Inflammatory macrophage (primary cell): ENCODE results near the gene ADAM12.

Source experiments
- DNase-seq, 2 donors: peaks; one replicate each; pipeline ENCODE4 v3.0.0-alpha.2; 2020 to 2022

Gene ADAM12

GRCh38 chr10:126135941-126136595 lies 252.2 kb downstream of the ADAM12 start:
- DNase-seq = peak; percentile 70 to 75

- no peak for DNase-seq
These were observed 253.1 kb downstream of the ADAM12 start for GRCh38 chr10:126135177-126135576.

DNA sequence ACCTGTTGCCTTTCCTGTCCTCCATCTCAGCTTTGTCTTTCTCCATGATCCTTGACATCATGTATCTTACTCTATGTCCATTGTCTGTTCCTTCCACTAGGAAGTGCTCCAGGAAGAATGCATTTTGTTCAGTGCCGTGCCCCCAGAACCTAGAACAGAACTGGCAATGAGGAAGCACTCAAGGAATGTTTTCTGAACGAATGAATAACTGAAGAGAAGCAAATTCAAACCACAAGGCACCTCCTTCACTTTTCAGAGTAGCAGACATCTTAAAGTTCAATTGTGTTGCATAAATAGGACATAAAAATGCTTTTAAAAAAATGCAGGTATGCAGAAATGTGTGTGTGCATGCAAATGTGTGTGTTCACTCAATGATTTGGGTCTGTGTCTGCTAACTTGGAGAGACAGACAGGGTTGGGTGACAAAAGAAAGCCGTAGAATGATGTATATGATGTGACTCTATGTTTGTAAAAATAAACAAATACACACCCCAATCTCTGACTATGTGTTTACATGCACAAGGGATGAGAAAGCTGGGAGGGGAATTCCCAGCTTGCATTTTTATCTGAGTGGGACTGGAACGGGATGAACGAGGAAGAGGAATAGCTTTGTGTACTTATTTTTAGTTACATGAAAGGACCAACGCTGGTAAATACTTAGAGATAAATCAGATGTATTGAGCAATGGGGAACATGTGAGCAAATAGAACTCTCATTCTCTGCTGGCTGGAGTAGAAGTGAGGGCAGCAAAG lies 254.2 kb downstream of the ADAM12 start:
- peak; percentile 37 to 54 for DNase-seq

DNA sequence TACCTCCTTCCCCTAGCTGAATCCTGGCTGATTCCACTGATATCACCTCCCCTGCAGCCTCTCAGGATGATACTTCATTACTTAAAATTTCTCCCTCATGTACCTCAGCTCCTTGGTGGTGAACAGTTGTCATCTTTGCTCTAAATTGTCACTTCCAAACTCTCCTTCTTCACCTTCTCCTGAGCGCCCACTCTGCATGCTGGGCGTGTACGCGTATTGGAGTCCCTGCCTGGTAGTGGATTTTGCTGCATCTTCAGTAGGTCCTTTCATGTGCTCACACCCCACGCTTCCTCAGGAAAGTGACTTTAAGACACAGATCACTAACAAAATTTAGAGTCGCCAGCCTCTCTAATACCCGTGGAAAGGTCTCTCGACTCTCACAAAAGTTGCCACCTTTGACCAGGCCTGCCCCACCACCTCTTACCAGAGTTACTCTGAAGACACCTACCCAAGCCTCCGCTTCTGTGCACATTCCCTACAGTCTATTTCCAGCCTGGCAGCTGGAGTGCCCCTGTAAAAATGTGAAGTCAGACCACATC lies 255.1 kb downstream of the ADAM12 start:
- no peak for DNase-seq

DNA sequence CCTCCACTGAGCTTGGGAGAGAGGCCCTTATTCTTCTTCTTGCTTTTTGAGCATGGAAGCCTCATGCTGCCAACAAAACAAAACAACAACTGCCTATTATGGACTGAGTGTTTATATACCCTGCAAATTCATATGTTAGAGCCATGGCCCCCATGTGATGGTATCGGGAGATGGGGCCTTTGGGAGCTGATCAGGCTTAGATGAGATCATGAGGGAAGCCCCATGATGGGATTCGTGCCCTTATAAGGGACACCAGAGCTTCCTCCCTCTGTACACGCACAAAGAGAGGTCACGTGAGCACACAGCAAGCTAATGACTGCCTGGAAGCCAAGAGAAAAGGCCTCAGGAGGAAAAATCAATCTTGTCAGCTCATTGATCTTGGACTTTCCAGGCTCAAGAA lies 256.9 kb downstream of the ADAM12 start:
- DNase-seq = peak; percentile 32 to 72

GRCh38 chr10:126130271-126130710 lies 258.0 kb downstream of the ADAM12 start:
- peak; percentile 24 to 39 for DNase-seq

GRCh38 chr10:126129026-126129425 lies 259.3 kb downstream of the ADAM12 start:
- no peak for DNase-seq

DNA sequence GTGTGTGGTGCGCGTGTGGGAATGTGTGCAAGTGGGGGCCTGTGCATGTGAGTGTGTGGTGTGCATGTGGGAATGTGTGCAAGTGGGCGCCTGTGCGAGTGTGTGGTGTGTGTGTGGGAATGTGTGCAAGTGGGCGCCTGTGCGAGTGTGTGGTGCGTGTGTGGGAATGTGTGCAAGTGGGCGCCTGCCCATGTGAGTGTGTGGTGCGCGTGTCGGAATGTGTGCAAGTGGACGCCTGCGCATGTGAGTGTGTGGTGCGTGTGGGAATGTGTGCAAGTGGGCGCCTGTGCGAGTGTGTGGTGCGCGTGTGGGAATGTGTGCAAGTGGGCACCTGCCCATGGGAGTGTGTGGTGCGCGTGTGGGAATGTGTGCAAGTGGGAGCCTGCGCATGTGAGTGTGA lies 259.7 kb downstream of the ADAM12 start:
- no peak for DNase-seq

GRCh38 chr10:126127481-126128029 lies 260.7 kb downstream of the ADAM12 start:
- no peak for DNase-seq

DNA sequence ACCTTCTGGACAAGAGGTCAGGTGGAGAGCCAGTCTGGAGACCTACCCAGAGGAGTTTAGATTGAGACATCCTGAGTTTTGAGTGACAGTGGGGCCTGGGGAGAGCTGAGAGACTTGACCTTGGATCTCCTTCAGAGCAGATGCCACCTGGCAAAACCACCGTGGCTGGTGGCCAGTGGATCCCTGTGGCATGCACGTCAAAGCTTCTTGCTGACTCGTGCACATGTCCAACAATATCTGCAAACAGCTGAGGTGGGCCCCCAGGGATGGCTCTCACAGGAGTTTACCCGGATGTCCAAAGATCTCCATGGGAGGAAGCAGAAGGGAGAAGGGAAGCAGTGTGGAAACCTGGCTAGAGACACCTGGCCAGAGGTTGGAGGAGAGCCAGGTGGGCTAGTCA lies 261.4 kb downstream of the ADAM12 start:
- no peak for DNase-seq

DNA sequence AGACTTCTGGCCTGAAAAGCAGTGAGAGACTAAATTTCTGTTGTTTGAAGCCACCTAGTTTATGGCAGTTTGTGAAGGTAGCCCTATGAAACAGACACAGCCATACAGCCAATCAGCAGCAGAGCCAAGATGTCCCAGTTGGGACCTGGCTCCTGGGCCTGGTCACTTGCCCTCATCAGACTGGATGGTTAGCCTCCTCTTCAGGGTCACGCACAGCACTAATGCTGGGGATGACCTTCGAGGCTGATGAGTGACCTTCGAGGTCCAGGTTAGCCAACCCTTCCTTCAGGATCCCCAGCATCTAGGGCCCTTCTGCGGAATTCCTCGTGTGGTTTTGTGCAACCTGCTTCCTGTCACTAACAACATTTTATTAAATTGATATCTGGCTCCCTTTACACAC lies 262.3 kb downstream of the ADAM12 start:
- no peak for DNase-seq

- DNase-seq = peak; percentile 28 to 38
These were observed 263.5 kb downstream of the ADAM12 start for GRCh38 chr10:126124668-126125349.

DNA sequence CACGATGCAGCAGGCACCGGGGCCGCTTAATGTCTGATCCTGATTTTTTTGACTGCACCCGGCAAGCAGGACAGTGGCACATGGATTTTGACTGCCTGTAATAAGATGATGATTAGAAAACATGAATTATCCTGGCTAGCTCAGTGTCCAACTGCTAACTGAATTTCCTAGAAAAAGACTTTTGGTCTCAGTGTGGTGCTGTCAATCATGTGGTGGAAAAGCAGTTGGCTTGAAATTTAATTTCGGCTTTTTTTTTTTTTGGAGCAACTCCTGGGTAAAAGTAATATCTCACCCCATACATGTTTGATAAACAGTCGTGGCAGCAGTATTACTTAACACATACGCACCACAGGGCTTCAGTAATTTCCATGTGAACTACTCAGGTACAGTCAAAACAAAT lies 264.2 kb downstream of the ADAM12 start:
- no peak for DNase-seq

- DNase-seq = no peak
These were observed 264.8 kb downstream of the ADAM12 start for GRCh38 chr10:126123466-126123865.

DNA sequence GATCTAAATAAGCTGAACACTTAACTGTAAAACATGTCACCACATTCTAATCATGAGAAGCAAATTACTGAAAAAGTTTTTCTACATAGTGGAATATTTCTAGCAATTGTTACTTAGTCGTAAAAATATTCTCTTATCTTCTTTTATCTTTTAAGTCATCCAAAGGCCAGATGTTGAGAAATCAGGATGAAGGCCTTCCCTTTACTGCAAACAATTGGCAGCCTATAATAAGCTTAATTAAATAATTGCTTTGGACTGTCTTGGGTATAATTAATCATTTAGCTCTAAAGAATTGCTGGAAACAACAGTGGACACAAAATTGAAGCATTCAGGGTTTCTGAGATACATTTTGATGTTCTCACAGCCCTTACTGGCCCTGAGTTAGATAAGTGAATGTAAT lies 265.4 kb downstream of the ADAM12 start:
- no peak for DNase-seq

- DNase-seq = peak; percentile 39 to 72
These were observed 268.7 kb downstream of the ADAM12 start for GRCh38 chr10:126119599-126119998.

DNA sequence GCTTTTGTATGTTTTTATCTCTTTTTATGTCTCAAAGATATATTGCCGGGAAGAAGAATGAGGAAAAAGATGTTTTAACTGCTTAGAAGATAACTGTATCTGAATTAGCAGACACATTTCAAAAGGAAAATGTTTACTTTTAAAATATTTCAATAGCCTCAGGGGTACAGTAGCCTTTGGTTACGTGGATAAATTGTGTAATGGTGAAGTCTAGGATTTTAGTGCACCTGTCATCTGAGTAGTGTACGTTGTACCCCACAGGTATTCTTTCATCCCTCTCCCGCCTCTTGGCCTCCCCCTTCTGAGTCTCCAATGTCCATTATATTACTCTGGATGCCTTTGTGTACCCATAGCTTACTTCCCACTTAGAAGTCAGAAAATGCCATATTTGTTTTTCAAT lies 269.8 kb downstream of the ADAM12 start:
- DNase-seq = no peak

DNA sequence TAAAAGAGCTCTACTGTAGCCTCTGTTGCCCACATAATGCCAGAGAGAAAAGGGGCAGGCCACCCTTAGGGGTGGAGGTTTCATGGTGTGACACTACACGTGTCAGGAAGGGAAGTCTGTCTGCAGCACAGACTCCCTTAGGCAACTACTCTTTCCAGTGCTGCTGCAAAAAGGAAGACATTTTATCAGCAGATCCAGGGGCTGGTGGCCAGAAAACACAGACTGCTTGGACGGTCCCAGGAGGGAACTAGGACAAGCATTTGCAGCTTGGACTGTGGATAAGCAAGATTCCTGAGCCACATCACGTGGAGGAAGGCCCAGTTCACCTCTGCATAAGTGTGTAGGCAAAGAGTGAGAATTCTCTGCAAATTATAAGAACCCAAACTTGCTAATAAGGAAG lies 271.1 kb downstream of the ADAM12 start:
- no peak for DNase-seq

DNA sequence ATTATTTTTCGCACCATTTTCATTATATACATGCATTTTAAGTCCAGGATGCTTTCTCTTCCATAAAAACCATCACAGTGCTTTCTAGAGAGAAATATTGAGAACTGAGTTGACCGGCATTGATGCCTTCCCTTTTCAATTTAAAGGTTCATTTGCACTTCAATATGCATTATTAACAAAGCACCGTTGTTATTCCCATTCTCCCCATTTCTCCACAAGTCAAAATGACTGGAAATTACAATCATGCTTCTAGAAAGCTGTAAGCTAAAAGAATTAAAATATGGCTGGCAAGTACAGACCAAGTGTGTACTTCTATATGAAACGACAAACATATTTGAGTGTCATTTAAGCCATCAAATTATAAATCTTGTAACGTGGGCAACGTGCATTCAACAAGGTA lies 272.4 kb downstream of the ADAM12 start:
- DNase-seq = no peak

DNA sequence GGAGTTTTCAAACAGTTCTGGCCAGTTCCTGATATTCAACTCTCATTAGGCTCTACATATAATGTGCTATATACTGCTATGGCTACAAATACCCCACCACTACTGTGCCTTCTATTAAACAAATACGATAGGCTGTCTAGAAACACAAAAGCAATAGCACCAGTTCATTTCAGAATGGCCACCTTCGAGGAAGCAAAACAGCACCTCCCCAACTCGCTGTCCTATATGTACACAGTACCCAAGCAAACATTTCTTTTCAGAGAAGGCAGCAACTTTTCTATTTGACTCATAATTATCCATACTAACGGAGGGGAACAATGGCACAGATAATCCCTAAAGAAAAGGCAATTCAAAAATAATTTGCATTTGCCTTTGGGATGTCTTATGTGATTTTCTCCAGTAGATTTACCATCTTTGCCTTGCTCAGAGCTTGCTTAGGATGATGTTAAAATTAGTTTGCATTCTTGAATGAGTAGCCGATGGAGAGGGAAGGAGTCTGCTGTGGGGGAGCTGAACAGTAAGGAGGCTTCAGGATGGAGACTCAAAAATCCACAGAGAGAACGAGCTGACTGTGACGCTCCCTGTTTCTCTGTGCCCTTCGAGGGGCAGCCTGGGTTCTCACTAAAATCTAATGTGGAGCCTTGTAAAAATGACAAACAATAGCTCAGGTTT lies 273.3 kb downstream of the ADAM12 start:
- no peak for DNase-seq

DNA sequence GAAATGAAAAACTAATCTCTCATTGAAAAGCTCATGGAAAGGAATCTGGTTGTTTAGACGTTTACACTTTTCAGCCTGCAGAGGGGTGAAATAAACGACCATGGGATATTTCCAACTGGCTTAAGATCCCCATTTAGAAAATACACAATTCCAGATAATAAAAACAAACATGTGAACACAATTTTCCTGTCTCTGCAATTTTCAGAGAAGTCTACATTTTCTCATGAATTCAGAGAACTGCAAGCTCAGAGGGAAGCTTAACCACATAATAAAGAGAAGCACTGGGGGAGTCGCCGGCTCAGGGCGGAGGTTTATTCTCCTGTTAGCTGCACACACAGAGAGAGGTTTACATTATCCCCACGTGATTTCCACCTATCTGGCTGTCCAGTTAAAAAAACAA lies 276.8 kb downstream of the ADAM12 start:
- DNase-seq = peak; percentile 45 to 54

GRCh38 chr10:126110489-126111180 lies 277.6 kb downstream of the ADAM12 start:
- peak; percentile 76 to 81 for DNase-seq
